ENCODE data around the gene DUSP19.

Gene DUSP19

GRCh38 chr2:183148955-183149354 is 70.4 kb downstream of the DUSP19 start:
- ATAC-seq (no peak), DNase-seq (ENCODE audit: low spot score in 2 of 2) (no peak)
- peaks cover 46% of the 10 kb centered on the region for H3K36me3 Mint-ChIP-seq
- no peaks in the 10 kb centered on the region for H3K9me3 Mint-ChIP-seq
- peaks cover 6% of the 10 kb centered on the region for H3K4me1 Mint-ChIP-seq
- no peak overlapping the region for H3K4me3 Mint-ChIP-seq
- no peak overlapping the region for H3K27ac Mint-ChIP-seq

- no peak for DNase-seq (ENCODE audit: low spot score in 2 of 2)
- no peaks in the 10 kb centered on the region for H3K9me3 Mint-ChIP-seq
- H3K27ac Mint-ChIP-seq, result no peak overlapping the region
- H3K36me3 Mint-ChIP-seq, result peaks cover 51% of the 10 kb centered on the region
- no peak for ATAC-seq
- peaks cover 6% of the 10 kb centered on the region for H3K4me1 Mint-ChIP-seq
- H3K4me3 Mint-ChIP-seq, result no peak overlapping the region
These were observed 70.9 kb downstream of the DUSP19 start for GRCh38 chr2:183149489-183149888.

All from stimulated activated effector memory CD8-positive, alpha-beta T cell treated with anti-CD3 and anti-CD28 coated beads, Interleukin-12 subunit alpha, Interleukin-12 subunit beta, amount 100 ng/mL, for 72 hours (primary cell).